ENCODE results near the gene MCRS1.

- TF ChIP-seq CTCF (IDR thresholded peaks at IDR 0.05), result no peak
- TF ChIP-seq POLR2A (IDR thresholded peaks at IDR 0.05; ENCODE audit: low read depth), result no peak
Observed at GRCh38 chr12:49534731-49535278, 33.1 kb downstream of the MCRS1 start.
